Left cardiac atrium (tissue), 4 donors: ENCODE measurements around the gene HLCS. TPM values are rescaled to one million over a fixed set of nuclear protein-coding genes. Genes with fewer than 3 reads are reported as not detected.
A peak's percentile ranks its signal among the peaks of the same experiment; 100 is the strongest.

ENCODE experiments used
- ATAC-seq, 2 donors: fragments of 200-7000 bp; cut with Tn5 transposase; one replicate each; pipeline ENCODE4 v1.9.1; 2020; ENCODE audit warnings: mild to moderate bottlenecking in 2 of 2, moderate library complexity in 2 of 2
- DNase-seq: peaks from one replicate; pipeline ENCODE4 v3.0.0-alpha.2; 2020
- intact Hi-C, 2 donors: fragments of 100-400 bp; cut with DNase I; formaldehyde crosslinking; loops; one replicate each; pipeline versions ENCODE4 v1.14.1 to v1.15.1; 2022 to 2023
- total RNA-seq, 2 donors: library from RNA; stranded (reverse); fragmentation: NEBNext Ultra II Directional; extraction: Animal tissue kit (Norgen Biotek cat#: 25700); gene quantifications; one replicate each; pipeline ENCODE4 v1.2.1, GENCODE V29; 2021
- donor health status: DM: no; HTN: yes; CAD: no.
- donor health status: DM: no; HTN: yes; CAD: no; lungs with severe emphysema.
- donor health status: DM: yes; HTN: yes; CAD: no.
- donor health status: Dilated cardiomyopathy.

HLCS gene
- total RNA-seq, 2 donors from 2014 or later: 8.3 to 8.9 TPM

- DNase-seq: no peak
- intact Hi-C loops: no loop called here
- no peak for ATAC-seq
These were observed 163.3 kb downstream of the HLCS start for GRCh38 chr21:36803051-36803645.

GRCh38 chr21:36800734-36801133 lies 165.7 kb downstream of the HLCS start:
- intact Hi-C loops: no loop called here
- DNase-seq: no peak
- ATAC-seq: peak; percentile 77 to 88

DNA sequence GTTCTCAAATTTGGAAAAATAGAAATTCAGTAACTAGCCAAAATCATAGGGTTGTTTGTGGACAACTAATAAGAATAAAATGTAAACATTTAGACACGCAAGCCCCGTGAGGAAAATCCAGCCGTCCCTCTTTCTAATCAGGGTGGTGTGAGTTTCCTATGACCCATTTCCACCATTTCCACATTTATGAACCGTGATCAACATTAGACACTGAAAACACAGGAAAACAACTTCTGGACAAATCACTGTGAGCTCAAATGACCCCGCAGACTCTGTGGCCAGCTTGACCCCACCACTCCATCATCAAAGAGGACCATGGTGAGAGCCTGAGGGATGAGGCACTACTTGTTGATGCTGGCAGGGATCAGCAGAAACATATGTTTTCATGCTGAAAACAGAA lies 166.6 kb downstream of the HLCS start:
- no peak for DNase-seq
- ATAC-seq: no peak
- intact Hi-C loops: no loop called here

GRCh38 chr21:36798491-36798890 lies 168.0 kb downstream of the HLCS start:
- intact Hi-C loops: no loop called here
- ATAC-seq: no peak

GRCh38 chr21:36796070-36796469 lies 170.4 kb downstream of the HLCS start:
- ATAC-seq (no peak), DNase-seq (no peak)
- intact Hi-C loops: no loop called here

More at GRCh38 chr21:36798491-36798890, 168.0 kb downstream of the HLCS start:
- no peak for DNase-seq

DNA sequence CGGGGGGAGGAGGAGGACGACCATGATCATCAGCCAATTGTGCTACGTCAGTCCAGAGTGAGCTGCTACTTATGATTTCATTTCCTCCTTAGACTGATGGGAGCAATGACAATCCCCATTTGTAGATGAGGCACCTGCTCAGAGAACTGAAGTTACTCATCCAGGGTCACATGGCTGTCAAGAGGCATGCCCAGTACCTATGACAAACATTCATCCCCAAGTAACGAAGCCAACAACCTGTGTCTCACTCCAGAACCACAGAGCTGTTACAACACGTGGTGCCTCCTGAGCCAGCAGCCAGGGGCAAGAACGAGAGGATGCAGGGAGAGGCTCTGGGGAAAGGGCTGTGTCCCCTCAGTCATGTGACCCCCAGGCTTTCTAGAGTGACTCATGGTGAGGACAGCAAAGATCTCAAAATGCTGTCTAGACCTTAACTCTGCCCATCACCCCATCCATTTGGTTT lies 173.9 kb downstream of the HLCS start:
- no peak for DNase-seq
- peak in 1 of 2 donors; percentile 38 for ATAC-seq
- intact Hi-C loops: no loop called here

DNA sequence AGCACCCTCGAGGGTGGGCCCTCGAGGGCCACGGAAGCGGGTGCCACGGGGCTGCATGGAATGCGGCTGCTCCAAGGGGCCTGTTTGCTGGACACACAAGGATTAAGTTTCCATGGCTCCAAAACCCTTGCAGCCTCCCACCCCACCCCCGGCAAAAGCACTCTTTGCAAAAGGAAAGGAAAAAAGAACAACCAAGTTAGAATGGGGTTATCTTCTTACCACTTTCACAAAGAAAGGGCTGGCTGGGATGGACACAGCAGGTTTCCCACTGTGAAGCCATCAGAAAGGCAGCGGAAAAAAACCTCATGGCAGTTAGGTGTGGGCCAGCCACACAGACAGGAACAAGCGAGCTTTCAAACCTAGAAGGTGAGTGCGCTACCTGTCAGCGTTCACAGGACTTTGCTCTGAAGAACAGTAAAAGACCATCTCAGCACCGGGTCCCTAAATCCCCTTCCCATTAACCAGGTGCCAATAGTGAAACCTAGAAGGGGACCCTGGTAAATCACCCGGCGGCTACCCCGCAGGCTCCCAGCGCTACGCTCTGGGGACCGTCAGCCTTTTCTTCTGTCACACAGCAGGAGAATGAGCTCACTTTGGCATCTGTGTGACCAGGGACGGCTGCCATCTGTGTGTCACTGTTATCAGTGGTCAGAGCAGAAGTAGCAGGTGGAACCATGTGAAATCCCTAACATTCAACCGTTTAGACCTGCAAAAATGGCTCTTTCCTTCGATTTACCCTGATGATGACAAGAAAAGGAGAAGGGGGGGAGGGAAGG lies 174.6 kb downstream of the HLCS start:
- DNase-seq: no peak
- peak; percentile 15 to 78 for ATAC-seq
- intact Hi-C loops: no loop called here

DNA sequence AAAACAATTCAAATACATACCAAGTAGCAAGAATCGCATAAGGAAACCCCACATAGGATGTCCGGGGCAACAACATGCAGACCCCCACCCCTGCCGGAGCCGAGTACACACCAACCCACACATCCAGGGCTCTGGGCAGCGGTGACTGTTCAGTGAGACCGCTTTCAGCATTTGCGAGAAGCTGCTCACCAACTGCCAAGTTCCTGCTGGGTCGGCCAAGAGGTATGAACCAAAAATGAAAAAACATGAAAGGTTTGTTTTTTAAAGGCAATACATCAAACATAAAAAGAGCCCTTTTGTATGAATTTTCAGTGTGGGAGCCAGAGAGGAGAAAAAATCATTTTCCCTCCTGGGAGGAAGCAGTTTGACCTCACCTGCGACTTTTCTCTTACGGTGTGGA lies 175.3 kb downstream of the HLCS start:
- ATAC-seq (no peak), DNase-seq (no peak)
- intact Hi-C loops: no loop called here

- DNase-seq (no peak), ATAC-seq (no peak)
- intact Hi-C loops: no loop called here
These were observed 175.9 kb downstream of the HLCS start for GRCh38 chr21:36790616-36791015.

DNA sequence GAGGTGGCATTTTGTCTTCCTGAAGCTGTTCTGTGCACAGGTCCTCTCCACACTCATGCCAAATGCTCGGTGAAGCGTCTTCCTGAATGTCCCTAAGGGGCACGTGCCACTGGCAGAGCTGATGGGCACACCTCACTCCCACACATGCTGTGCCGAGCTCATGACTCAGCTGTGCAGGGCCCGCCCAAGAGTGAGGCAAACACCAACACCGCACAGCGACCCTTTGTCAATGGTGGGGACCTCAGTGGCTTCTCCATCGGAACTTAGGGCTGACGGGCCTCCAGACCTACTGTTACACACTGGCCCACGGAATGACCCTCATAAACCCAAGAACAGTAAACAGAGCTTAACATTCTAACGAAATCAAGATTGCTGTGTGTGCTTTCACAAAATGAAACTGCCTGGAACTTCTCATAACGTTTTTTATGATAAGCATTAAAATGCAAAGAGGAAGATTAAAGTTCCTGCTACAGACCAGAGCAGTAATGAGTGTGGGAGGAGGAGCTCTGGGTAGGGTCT lies 178.3 kb downstream of the HLCS start:
- ATAC-seq (no peak), DNase-seq (no peak)
- intact Hi-C loops: no loop called here

DNA sequence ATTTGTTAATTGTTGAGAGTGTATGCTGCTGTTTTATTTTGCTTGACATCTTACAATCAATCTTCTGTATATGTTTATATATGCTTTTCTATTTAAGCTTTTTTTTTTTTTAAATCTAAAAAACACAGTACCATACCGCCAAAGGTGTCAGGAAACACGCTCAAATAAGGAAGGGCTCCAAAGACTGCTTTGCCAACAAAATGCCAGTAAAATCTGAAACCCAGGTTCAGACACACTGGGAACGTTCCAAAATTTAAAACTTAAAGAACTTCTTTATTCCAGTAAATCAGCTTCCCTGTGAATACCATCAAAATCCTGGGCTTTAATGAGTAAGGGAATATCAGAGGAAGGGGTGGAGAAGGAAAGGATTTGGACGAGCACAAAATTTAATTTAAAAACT lies 180.3 kb downstream of the HLCS start:
- no peak for ATAC-seq
- no peak for DNase-seq
- intact Hi-C loops: no loop called here

DNA sequence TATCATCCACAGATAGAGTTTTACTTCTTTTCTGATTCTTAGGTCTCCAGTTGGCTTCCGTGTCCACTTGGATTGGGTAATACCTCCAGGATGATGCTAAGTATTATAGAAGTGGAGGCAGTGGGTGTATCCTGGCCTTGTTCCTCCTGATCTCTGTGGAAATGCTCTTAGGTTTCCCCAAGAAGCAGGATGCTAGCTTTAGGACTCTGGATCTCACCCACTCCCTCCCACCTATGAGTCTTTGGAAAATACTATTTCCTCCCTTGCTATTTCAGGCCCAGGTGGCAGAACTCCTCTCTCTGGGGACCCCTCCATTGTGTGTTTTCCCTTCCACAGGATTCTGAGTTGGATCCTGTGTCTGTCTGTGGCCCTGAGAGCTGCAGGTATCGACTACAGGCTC lies 180.9 kb downstream of the HLCS start:
- no peak for ATAC-seq
- no peak for DNase-seq
- intact Hi-C loops: no loop called here

- peak; percentile 49 for DNase-seq
- intact Hi-C loops: no loop called here
These were observed 181.5 kb downstream of the HLCS start for GRCh38 chr21:36784947-36785346.

GRCh38 chr21:36783612-36784374 lies 182.7 kb downstream of the HLCS start:
- intact Hi-C loops: no loop called here
- ATAC-seq: peak in 1 of 2 donors; percentile 74
- no peak for DNase-seq

More at GRCh38 chr21:36784947-36785346, 181.5 kb downstream of the HLCS start:
- peak; percentile 88 to 96 for ATAC-seq

DNA sequence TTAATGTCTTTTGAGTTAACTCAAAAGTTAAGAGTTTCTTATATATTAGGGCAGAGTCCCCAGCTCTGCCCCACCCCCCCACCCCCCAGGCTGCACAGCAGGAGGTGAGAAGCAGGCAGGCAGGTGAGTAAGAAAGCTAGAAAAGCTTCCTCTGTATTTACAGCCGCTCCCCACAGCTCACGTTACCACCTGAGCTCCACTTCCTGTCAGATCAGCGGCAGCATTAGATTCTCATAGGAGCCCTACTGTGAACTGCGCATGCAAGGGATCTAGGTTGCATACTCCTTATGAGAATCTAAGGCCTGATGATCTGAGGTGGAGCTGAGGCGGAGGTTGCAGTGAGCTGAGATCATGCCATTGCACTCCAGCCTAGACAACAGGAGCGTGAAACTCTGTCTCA lies 185.6 kb downstream of the HLCS start:
- ATAC-seq (no peak), DNase-seq (no peak)
- intact Hi-C loops: no loop called here

GRCh38 chr21:36776981-36777617 lies 189.4 kb downstream of the HLCS start:
- intact Hi-C loops: no loop called here
- no peak for ATAC-seq
- no peak for DNase-seq

DNA sequence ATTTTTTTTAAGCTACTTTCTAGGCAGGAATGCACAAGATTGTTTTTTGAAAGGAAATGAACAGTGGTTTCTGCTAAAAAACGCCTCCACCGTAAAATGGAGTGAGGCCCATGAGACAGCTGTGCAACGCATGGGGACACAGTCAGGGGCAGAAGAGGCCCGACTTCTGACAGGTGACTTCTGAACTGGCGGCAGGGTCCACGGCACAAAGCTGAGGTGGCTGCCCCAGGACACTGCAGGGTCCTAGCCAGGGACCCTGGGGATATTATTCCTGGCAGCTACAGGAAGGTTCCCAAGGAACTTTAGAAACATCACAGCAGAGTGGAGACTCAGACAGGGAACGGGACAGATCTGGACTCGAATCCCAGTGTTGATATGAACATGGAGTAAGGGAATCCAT lies 192.5 kb downstream of the HLCS start:
- no peak for DNase-seq
- intact Hi-C loops: no loop called here
- no peak for ATAC-seq

DNA sequence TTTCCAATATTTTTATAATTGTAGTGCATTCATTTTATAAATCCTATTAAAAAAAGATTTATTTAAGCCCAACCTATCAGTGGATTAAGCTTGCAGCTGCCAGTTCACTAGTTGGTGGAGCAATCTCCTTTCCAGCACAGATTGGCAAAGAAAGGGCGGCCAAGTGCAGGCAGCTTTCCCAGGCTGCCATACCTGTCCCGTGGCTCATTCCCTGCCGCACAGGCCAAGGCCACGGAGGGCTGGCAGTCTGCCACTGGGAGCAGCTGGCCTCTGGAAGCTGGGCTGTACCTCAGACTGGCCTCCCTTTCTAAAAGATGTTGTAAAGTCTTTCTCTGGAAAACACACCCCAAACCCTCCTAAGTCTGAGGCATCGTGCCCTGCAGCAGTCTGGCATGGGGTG lies 193.4 kb downstream of the HLCS start:
- peak; percentile 65 for DNase-seq
- intact Hi-C loops: no loop called here
- ATAC-seq: peak; percentile 87 to 91

- no peak for DNase-seq
These were observed 197.2 kb downstream of the HLCS start for GRCh38 chr21:36769051-36769839.

More at GRCh38 chr21:36769051-36769839, 197.2 kb downstream of the HLCS start:
- intact Hi-C loops: no loop called here
- peak; percentile 20 to 70 for ATAC-seq
